SK-N-SH (cell line): Measurements from ENCODE around the gene GPR162. TPM values are rescaled to one million over a fixed set of nuclear protein-coding genes. Genes with fewer than 3 reads are reported as not detected.

ENCODE experiments used
- CTCF ChIA-PET: fragments of 300-600, 350-600 bp; formaldehyde crosslinking; extraction: SDS; loops from one replicate; lab custom pipeline; 2021; lab: Yijun Ruan, JAX
- POLR2A ChIA-PET: fragments of 350-600 bp; sonication (Branson Sonifier 250); formaldehyde crosslinking; extraction: SDS; loops from one replicate; lab custom pipeline; 2020; ENCODE audit warnings: antibody characterized with exemption, inconsistent platforms; lab: Yijun Ruan, JAX
- DNase-seq: peaks from one replicate; pipeline ENCODE4 v3.0.0; 2012
- H2AFZ ChIP-seq: fragments of 200-600 bp; sonication (generic); 2 replicates; pipeline ENCODE4 v1.8.1; 2016; ENCODE audit warnings: antibody characterized with exemption, mild to moderate bottlenecking, low read depth
- H3F3A ChIP-seq: fragments of 200-600 bp; sonication (generic); replicated peaks from 2 replicates; pipeline ENCODE3; 2016; ENCODE audit warnings: antibody characterized with exemption, mild to moderate bottlenecking; ENCODE audit not compliant: insufficient read depth
- H3K27ac ChIP-seq, 2 experiments: fragments of 200-500 bp in 1 of 2; fragments of 200-600 bp in 1 of 2; sonication (Bioruptor generic) in 1 of 2; sonication (generic), shearing (Covaris generic) in 1 of 2; 2 replicates each; pipeline versions ENCODE4 v1.5.1 to v1.6.1; 2014 to 2016; ENCODE audit warnings: low read depth in 2 of 2, inconsistent platforms in 1 of 2, low read length in 1 of 2, mild to moderate bottlenecking in 1 of 2, mixed read lengths in 1 of 2
- H3K27me3 ChIP-seq: fragments of 200-600 bp; sonication (generic), shearing (Covaris generic); 2 replicates; pipeline ENCODE4 v1.6.1; 2016; ENCODE audit warnings: mixed run types; ENCODE audit not compliant: insufficient read depth
- H3K36me3 ChIP-seq, 2 experiments: fragments of 200-500 bp in 1 of 2; fragments of 200-600 bp in 1 of 2; sonication (Bioruptor generic) in 1 of 2; sonication (generic) in 1 of 2; replicated peaks in 1 of 2; 2 replicates each; pipeline versions ENCODE3 to v1.5.1; 2014 to 2016; ENCODE audit warnings: low read length in 1 of 2, mild to moderate bottlenecking in 1 of 2; ENCODE audit not compliant: insufficient read depth in 2 of 2, control insufficient read depth in 1 of 2
- H3K4me1 ChIP-seq, 2 experiments: fragments of 200-500 bp in 1 of 2; fragments of 200-600 bp in 1 of 2; sonication (Bioruptor generic) in 1 of 2; sonication (generic), shearing (Covaris generic) in 1 of 2; 2 replicates each; pipeline versions ENCODE4 v1.5.1 to v1.6.1; 2014 to 2016; ENCODE audit warnings: low read depth in 1 of 2, low read length in 1 of 2, mixed run types in 1 of 2; ENCODE audit not compliant: insufficient read depth in 2 of 2, control insufficient read depth in 1 of 2
- H3K4me2 ChIP-seq: fragments of 200-600 bp; sonication (generic), shearing (Covaris generic); 2 replicates; pipeline ENCODE4 v1.6.1; 2017; ENCODE audit warnings: mixed run types
- H3K4me3 ChIP-seq, 2 experiments: fragments of 200-500 bp in 1 of 2; fragments of 200-600 bp in 1 of 2; sonication (Bioruptor generic) in 1 of 2; sonication (generic), shearing (Covaris generic) in 1 of 2; 2 replicates each; pipeline versions ENCODE4 v1.5.1 to v1.8.1; 2014 to 2016; ENCODE audit warnings: low read depth in 2 of 2, inconsistent platforms in 1 of 2, low read length in 1 of 2, mild to moderate bottlenecking in 1 of 2, mixed read lengths in 1 of 2, moderate library complexity in 1 of 2
- H3K79me2 ChIP-seq: fragments of 200-600 bp; sonication (generic); 2 replicates; pipeline ENCODE4 v1.8.1; 2017; ENCODE audit warnings: mild to moderate bottlenecking; ENCODE audit not compliant: insufficient read depth
- H3K9ac ChIP-seq: fragments of 200-600 bp; sonication (generic); 2 replicates; pipeline ENCODE4 v1.6.1; 2017; ENCODE audit warnings: mixed run types
- H3K9me2 ChIP-seq: fragments of 200-600 bp; sonication (generic); 2 replicates; pipeline ENCODE4 v1.6.1; 2017; ENCODE audit warnings: mixed run types
- H3K9me3 ChIP-seq: fragments of 200-600 bp; sonication (generic); 2 replicates; pipeline ENCODE4 v1.6.1; 2017; ENCODE audit warnings: mixed run types, mild to moderate bottlenecking, moderate library complexity
- H4K20me1 ChIP-seq: fragments of 200-600 bp; sonication (generic); 2 replicates; pipeline ENCODE4 v1.6.1; 2017; ENCODE audit warnings: mild to moderate bottlenecking, mixed run types; ENCODE audit not compliant: insufficient read depth
- CHD2 ChIP-seq: fragments of 150-350 bp; IDR thresholded peaks from 2 replicates; pipeline ENCODE4 v1.6.1; 2018; ENCODE audit warnings: low read length; ENCODE audit not compliant: partially characterized antibody
- FOSL2 ChIP-seq: IDR thresholded peaks from 2 replicates; pipeline ENCODE4 v1.4.0; 2012; ENCODE audit warnings: low read depth, mild to moderate bottlenecking, moderate library complexity, borderline replicate concordance
- FOXM1 ChIP-seq: IDR thresholded peaks from 2 replicates; pipeline ENCODE4 v1.4.0; 2012; ENCODE audit warnings: low read depth, mild to moderate bottlenecking
- GABPA ChIP-seq: IDR thresholded peaks from 2 replicates; pipeline ENCODE4 v1.4.0; 2012; ENCODE audit warnings: low read depth, mild to moderate bottlenecking
- JUND ChIP-seq: IDR thresholded peaks from 2 replicates; pipeline ENCODE4 v1.4.0; 2012
- POLR2AphosphoS5 ChIP-seq: IDR thresholded peaks from 2 replicates; pipeline ENCODE4 v1.6.1; 2012; ENCODE audit warnings: low read depth, low read length
- RAD21 ChIP-seq: IDR thresholded peaks from 2 replicates; pipeline ENCODE4 v1.6.1; 2012; ENCODE audit warnings: mild to moderate bottlenecking, low read length
- RCOR1 ChIP-seq: fragments of 150-350 bp; IDR thresholded peaks from 2 replicates; pipeline ENCODE4 v1.6.1; 2017; ENCODE audit warnings: antibody characterized with exemption, low read length
- RXRA ChIP-seq: IDR thresholded peaks from 2 replicates; pipeline ENCODE4 v1.4.0; 2012; ENCODE audit warnings: low read depth, mild to moderate bottlenecking, borderline replicate concordance
- SIN3A ChIP-seq: IDR thresholded peaks from 2 replicates; pipeline ENCODE4 v1.6.1; 2012; ENCODE audit warnings: low read depth, mild to moderate bottlenecking, low read length, moderate library complexity, borderline replicate concordance
- TAF1 ChIP-seq: IDR thresholded peaks from 2 replicates; pipeline ENCODE4 v1.6.1; 2012; ENCODE audit warnings: low read depth, mild to moderate bottlenecking, low read length, moderate library complexity, borderline replicate concordance
- TEAD4 ChIP-seq: IDR thresholded peaks from 2 replicates; pipeline ENCODE4 v1.4.0; 2012; ENCODE audit warnings: mild to moderate bottlenecking, borderline replicate concordance; ENCODE audit not compliant: insufficient read depth
- YY1 ChIP-seq: IDR thresholded peaks from 2 replicates; pipeline ENCODE4 v1.4.0; 2012; ENCODE audit warnings: low read depth, mild to moderate bottlenecking
- WGBS: methylation state at CpG from one replicate; pipeline ENCODE4 v1.1.6; 2017; ENCODE audit warnings: low lambda C conversion rate; 5-methylcytosine and 5-hydroxymethylcytosine counted together
- polyA plus RNA-seq, 3 experiments: library from polyadenylated mRNA; depleted of rRNA; stranded (reverse); fragments of >200 nt; gene quantifications; 2 replicates each; pipeline ENCODE4 v1.2.3, GENCODE V29; 2012
- TF ChIP-seq, protein P1 (sequence below): IDR thresholded peaks from 2 replicates; pipeline ENCODE4 v1.4.0; 2012; ENCODE audit warnings: low read depth, borderline replicate concordance
- TF ChIP-seq, protein P2 (sequence below): fragments of 150-350 bp; IDR thresholded peaks from 2 replicates; pipeline ENCODE4 v1.6.1; 2017; ENCODE audit warnings: antibody characterized with exemption, low read length, low read depth, borderline replicate concordance
- TF ChIP-seq, protein P3 (sequence below): fragments of 200-600 bp; sonication (generic); IDR thresholded peaks from 2 replicates; pipeline ENCODE4 v1.6.1; 2017; ENCODE audit warnings: antibody characterized with exemption, mild to moderate bottlenecking, moderate library complexity
- TF ChIP-seq, protein P4 (sequence below): IDR thresholded peaks from 2 replicates; pipeline ENCODE4 v1.4.0; 2012; ENCODE audit warnings: low read depth, borderline replicate concordance
- TF ChIP-seq, protein P5 (sequence below): IDR thresholded peaks from 2 replicates; pipeline ENCODE4 v1.6.1; 2012; ENCODE audit warnings: mild to moderate bottlenecking, low read depth, low read length, moderate library complexity
- TF ChIP-seq, protein P6 (sequence below): IDR thresholded peaks from 2 replicates; pipeline ENCODE4 v1.4.0; 2012; ENCODE audit warnings: low read depth

GPR162 gene
- polyA plus RNA-seq, 1 of the 3 experiments (the other 2 are of a cell fraction): 18.6 TPM

DNA sequence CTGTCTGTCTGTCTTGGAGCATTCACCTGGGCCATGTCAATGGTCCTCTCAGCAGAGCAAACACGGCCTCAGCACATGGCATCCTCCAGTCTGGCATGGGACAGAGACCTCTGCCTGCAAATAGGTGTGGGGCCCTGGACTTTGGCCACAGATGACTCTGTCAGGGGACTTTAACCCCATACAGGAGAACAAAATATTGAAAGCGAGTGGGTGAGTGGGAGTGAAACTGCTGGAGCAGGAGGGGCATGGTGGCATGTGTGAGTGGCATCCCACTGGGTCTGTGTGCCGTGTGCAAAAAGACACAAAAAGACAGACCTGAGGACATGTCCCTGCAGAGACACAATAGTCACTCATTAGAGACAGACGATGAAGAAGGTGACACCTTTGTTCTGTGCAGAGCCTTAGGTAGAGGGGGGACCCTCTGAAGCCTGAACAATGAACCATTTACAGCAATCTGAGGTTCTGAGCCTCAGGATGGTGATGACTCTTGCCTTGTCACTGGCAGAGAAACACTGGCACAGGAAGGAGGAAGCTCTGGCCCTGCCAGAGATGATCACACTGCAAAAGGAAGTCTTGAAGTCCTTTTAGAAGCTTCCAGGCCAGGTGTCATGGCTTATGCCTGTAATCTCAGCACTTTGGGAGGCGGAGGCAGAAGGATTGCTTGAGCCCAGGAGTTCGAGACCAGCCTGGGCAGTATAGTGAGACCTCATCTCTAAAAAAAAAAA, 41.8 kb upstream of the GPR162 start:
- Histone ChIP-seq H2AFZ (no peak overlapping the region), H3K4me2 (no peak overlapping the region), H3K4me1 (peaks cover 0 to 8% of the 10 kb centered on the region in 2 experiments; a peak in 1 of 4 replicates), H3K4me3 (no peak overlapping the region), H3K79me2 (no peaks in the 10 kb centered on the region), H3F3A (peaks cover 7% of the 10 kb centered on the region), H3K9me2 (no peaks in the 10 kb centered on the region), H3K36me3 (peaks cover 4 to 5% of the 10 kb centered on the region in 2 experiments), H3K9ac (no peak overlapping the region), H3K27me3 (no peaks in the 10 kb centered on the region), H3K27ac (no peak overlapping the region), H4K20me1 (no peaks in the 10 kb centered on the region), H3K9me3 (no peaks in the 10 kb centered on the region)
- ChIA-PET POLR2A (interaction anchor here (1.3 to 2.5 kb wide), 2 partner anchors 26 to 27 kb away, joined by 4 to 25 read pairs; partner anchors contain the start of gene MLF2), CTCF (interaction anchor here (0.6 to 15.2 kb wide), 17 partner anchors 7 to 217 kb away, joined by 3 to 343 read pairs (median 4); partner anchors contain the start of genes CD4, COPS7A, GPR162 and MLF2)
- 73% methylated on average over 6 of the region's 6 CpGs for WGBS
- no peak for DNase-seq
- TF ChIP-seq JUND (no peak), GABPA (no peak), RAD21 (no peak), FOXM1 (no peak), SIN3A (no peak), TAF1 (no peak), POLR2AphosphoS5 (no peak), TEAD4 (no peak), RCOR1 (no peak), RXRA (no peak), CHD2 (no peak), YY1 (no peak), FOSL2 (no peak)
- TF ChIP-seq, protein P1, sequence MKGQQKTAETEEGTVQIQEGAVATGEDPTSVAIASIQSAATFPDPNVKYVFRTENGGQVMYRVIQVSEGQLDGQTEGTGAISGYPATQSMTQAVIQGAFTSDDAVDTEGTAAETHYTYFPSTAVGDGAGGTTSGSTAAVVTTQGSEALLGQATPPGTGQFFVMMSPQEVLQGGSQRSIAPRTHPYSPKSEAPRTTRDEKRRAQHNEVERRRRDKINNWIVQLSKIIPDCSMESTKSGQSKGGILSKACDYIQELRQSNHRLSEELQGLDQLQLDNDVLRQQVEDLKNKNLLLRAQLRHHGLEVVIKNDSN: no peak
- TF ChIP-seq, protein P2, sequence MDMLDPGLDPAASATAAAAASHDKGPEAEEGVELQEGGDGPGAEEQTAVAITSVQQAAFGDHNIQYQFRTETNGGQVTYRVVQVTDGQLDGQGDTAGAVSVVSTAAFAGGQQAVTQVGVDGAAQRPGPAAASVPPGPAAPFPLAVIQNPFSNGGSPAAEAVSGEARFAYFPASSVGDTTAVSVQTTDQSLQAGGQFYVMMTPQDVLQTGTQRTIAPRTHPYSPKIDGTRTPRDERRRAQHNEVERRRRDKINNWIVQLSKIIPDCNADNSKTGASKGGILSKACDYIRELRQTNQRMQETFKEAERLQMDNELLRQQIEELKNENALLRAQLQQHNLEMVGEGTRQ: no peak
- TF ChIP-seq, protein P3, sequence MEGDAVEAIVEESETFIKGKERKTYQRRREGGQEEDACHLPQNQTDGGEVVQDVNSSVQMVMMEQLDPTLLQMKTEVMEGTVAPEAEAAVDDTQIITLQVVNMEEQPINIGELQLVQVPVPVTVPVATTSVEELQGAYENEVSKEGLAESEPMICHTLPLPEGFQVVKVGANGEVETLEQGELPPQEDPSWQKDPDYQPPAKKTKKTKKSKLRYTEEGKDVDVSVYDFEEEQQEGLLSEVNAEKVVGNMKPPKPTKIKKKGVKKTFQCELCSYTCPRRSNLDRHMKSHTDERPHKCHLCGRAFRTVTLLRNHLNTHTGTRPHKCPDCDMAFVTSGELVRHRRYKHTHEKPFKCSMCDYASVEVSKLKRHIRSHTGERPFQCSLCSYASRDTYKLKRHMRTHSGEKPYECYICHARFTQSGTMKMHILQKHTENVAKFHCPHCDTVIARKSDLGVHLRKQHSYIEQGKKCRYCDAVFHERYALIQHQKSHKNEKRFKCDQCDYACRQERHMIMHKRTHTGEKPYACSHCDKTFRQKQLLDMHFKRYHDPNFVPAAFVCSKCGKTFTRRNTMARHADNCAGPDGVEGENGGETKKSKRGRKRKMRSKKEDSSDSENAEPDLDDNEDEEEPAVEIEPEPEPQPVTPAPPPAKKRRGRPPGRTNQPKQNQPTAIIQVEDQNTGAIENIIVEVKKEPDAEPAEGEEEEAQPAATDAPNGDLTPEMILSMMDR: no peak
- TF ChIP-seq, protein P4, sequence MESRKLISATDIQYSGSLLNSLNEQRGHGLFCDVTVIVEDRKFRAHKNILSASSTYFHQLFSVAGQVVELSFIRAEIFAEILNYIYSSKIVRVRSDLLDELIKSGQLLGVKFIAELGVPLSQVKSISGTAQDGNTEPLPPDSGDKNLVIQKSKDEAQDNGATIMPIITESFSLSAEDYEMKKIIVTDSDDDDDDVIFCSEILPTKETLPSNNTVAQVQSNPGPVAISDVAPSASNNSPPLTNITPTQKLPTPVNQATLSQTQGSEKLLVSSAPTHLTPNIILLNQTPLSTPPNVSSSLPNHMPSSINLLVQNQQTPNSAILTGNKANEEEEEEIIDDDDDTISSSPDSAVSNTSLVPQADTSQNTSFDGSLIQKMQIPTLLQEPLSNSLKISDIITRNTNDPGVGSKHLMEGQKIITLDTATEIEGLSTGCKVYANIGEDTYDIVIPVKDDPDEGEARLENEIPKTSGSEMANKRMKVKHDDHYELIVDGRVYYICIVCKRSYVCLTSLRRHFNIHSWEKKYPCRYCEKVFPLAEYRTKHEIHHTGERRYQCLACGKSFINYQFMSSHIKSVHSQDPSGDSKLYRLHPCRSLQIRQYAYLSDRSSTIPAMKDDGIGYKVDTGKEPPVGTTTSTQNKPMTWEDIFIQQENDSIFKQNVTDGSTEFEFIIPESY: no peak
- TF ChIP-seq, protein P5, sequence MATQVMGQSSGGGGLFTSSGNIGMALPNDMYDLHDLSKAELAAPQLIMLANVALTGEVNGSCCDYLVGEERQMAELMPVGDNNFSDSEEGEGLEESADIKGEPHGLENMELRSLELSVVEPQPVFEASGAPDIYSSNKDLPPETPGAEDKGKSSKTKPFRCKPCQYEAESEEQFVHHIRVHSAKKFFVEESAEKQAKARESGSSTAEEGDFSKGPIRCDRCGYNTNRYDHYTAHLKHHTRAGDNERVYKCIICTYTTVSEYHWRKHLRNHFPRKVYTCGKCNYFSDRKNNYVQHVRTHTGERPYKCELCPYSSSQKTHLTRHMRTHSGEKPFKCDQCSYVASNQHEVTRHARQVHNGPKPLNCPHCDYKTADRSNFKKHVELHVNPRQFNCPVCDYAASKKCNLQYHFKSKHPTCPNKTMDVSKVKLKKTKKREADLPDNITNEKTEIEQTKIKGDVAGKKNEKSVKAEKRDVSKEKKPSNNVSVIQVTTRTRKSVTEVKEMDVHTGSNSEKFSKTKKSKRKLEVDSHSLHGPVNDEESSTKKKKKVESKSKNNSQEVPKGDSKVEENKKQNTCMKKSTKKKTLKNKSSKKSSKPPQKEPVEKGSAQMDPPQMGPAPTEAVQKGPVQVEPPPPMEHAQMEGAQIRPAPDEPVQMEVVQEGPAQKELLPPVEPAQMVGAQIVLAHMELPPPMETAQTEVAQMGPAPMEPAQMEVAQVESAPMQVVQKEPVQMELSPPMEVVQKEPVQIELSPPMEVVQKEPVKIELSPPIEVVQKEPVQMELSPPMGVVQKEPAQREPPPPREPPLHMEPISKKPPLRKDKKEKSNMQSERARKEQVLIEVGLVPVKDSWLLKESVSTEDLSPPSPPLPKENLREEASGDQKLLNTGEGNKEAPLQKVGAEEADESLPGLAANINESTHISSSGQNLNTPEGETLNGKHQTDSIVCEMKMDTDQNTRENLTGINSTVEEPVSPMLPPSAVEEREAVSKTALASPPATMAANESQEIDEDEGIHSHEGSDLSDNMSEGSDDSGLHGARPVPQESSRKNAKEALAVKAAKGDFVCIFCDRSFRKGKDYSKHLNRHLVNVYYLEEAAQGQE: no peak
- TF ChIP-seq, protein P6, sequence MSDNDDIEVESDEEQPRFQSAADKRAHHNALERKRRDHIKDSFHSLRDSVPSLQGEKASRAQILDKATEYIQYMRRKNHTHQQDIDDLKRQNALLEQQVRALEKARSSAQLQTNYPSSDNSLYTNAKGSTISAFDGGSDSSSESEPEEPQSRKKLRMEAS: no peak
